Gastroesophageal sphincter (tissue), 4 donors: Measurements from ENCODE around the gene SPECC1L. TPM values are rescaled to one million over a fixed set of nuclear protein-coding genes. Genes with fewer than 3 reads are reported as not detected.

Experiments used
- ATAC-seq: fragments of 150-250 bp; one replicate; pipeline ENCODE4 v1.9.1; 2016; ENCODE audit warnings: mild to moderate bottlenecking, moderate library complexity
- H3K27ac ChIP-seq, 4 donors: fragments of 200-600 bp; sonication (generic) in 3 of 4; 1 replicate in 3 of 4; 2 replicates in 1 of 4; pipeline ENCODE4 v1.5.1; 2016 to 2019
- H3K27me3 ChIP-seq: fragments of 200-600 bp; sonication (generic); one replicate; pipeline ENCODE4 v1.5.1; 2019
- H3K36me3 ChIP-seq, 2 donors: fragments of 200-600 bp; sonication (generic); one replicate each; pipeline ENCODE4 v1.5.1; 2019; ENCODE audit warnings: control low read depth in 1 of 2
- H3K4me1 ChIP-seq, 3 donors: fragments of 200-600 bp; sonication (generic); 1 replicate in 2 of 3; 2 replicates in 1 of 3; pipeline ENCODE4 v1.5.1; 2016 to 2019; ENCODE audit warnings: control low read depth in 2 of 3
- H3K4me3 ChIP-seq, 2 donors: fragments of 200-600 bp; sonication (generic); one replicate each; pipeline ENCODE4 v1.5.1; 2019; ENCODE audit warnings: mild to moderate bottlenecking in 1 of 2, moderate library complexity in 1 of 2
- H3K9me3 ChIP-seq, 3 donors: fragments of 200-600 bp; sonication (generic); one replicate each; pipeline ENCODE4 v1.5.1; 2017 to 2019; ENCODE audit warnings: control low read depth in 2 of 3
- EP300 ChIP-seq: sonication (generic); formaldehyde crosslinking; IDR thresholded peaks from one replicate; pipeline ENCODE4 v1.6.1; 2017; ENCODE audit warnings: antibody characterized with exemption, mild to moderate bottlenecking
- POLR2A ChIP-seq, 2 donors: fragments of 450-650 bp; IDR thresholded peaks; one replicate each; pipeline ENCODE4 v1.6.1; 2017; ENCODE audit warnings: antibody characterized with exemption in 2 of 2, mild to moderate bottlenecking in 2 of 2, moderate library complexity in 1 of 2
- POLR2AphosphoS5 ChIP-seq: sonication (generic); formaldehyde crosslinking; IDR thresholded peaks from one replicate; pipeline ENCODE4 v1.6.1; 2017; ENCODE audit warnings: antibody characterized with exemption
- WGBS, 2 donors: methylation state at CpG; one replicate each; pipeline ENCODE4 v1.1.5; 2018; ENCODE audit warnings: low coverage in 1 of 2; 5-methylcytosine and 5-hydroxymethylcytosine counted together
- total RNA-seq, 4 donors: library from RNA; depleted of rRNA; stranded (reverse); fragments of >200 nt; gene quantifications; one replicate each; pipeline ENCODE4 v1.1.0, GENCODE V29; 2016
- TF ChIP-seq, protein P1 (sequence below), 4 experiments: fragments of 200-600 bp in 2 of 4; fragments of 450-650 bp in 2 of 4; sonication (generic) in 1 of 4; IDR thresholded peaks; one replicate each; pipeline ENCODE4 v1.5.1; 2017 to 2019; ENCODE audit warnings: antibody characterized with exemption in 4 of 4, mild to moderate bottlenecking in 2 of 4, moderate library complexity in 2 of 4

The SPECC1L gene
- total RNA-seq, 4 donors from 2014 or later, result 62.3 to 110 (median 92.5) TPM

DNA sequence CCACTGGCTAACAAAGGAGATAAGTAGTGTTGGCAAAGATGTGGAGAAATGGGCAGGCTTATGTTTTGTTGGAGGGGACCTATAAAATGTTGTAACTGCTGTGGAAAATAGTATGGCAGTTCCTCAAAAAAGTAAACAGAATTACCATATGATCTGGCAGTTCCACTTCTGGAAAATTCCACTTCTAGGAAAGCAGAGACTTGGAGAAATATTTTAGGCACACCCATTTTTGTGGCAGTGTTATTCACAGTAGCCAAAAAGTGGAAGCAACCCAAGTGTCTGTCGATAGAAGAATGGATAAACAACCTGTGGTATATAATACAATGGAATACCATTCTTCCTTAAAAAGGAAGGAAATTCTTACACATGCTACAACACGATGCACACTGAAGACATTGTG is 99.8 kb downstream of the SPECC1L start:
- no peak for TF ChIP-seq POLR2A (IDR thresholded peaks at IDR 0.05)
- no peak for TF ChIP-seq EP300
- TF ChIP-seq, protein P1, sequence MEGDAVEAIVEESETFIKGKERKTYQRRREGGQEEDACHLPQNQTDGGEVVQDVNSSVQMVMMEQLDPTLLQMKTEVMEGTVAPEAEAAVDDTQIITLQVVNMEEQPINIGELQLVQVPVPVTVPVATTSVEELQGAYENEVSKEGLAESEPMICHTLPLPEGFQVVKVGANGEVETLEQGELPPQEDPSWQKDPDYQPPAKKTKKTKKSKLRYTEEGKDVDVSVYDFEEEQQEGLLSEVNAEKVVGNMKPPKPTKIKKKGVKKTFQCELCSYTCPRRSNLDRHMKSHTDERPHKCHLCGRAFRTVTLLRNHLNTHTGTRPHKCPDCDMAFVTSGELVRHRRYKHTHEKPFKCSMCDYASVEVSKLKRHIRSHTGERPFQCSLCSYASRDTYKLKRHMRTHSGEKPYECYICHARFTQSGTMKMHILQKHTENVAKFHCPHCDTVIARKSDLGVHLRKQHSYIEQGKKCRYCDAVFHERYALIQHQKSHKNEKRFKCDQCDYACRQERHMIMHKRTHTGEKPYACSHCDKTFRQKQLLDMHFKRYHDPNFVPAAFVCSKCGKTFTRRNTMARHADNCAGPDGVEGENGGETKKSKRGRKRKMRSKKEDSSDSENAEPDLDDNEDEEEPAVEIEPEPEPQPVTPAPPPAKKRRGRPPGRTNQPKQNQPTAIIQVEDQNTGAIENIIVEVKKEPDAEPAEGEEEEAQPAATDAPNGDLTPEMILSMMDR (IDR thresholded peaks at IDR 0.05), result no peak
- 44 to 56% methylated on average over 2 of the region's 2 CpGs for WGBS, 2 donors
- no peaks in the 10 kb centered on the region for H3K9me3 ChIP-seq
- no peak overlapping the region for H3K27ac ChIP-seq
- no peak for ATAC-seq
- H3K27me3 ChIP-seq, result no peaks in the 10 kb centered on the region
- no peaks in the 10 kb centered on the region for H3K4me1 ChIP-seq
- H3K36me3 ChIP-seq, result peaks cover 8 to 87% of the 10 kb centered on the region in 2 donors
- no peak overlapping the region for H3K4me3 ChIP-seq

DNA sequence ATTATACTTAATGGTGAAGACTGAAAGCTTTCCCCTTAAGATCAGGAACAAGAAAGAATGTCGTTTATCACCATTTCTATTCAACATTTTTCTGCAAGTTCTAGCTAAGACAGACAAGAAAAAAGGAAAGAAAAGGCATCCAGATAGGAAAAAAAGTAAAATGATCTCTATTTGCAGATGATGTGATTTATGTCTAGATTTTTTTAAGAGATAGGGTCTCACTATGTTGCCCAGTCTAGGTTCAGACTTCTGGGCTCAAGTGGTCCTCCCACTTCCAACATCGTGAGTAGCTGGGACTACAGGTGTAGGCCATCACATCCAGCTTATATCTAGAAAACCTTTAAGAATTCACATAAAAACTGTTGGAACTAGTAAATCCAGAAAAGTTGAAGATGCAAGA is 105.4 kb downstream of the SPECC1L start:
- H3K27ac ChIP-seq, result no peak overlapping the region
- TF ChIP-seq, protein P1 (IDR thresholded peaks at IDR 0.05), result no peak
- no peak for TF ChIP-seq POLR2A (IDR thresholded peaks at IDR 0.05)
- TF ChIP-seq POLR2AphosphoS5, result no peak
- TF ChIP-seq EP300, result no peak
- no peak overlapping the region for H3K4me3 ChIP-seq
- peaks cover 0 to 85% of the 10 kb centered on the region in 2 donors for H3K36me3 ChIP-seq
- ATAC-seq, result no peak
- H3K27me3 ChIP-seq, result no peaks in the 10 kb centered on the region
- 95 to 100% methylated on average over 2 of the region's 2 CpGs for WGBS, 2 donors
- H3K9me3 ChIP-seq, result no peaks in the 10 kb centered on the region
- no peaks in the 10 kb centered on the region for H3K4me1 ChIP-seq

DNA sequence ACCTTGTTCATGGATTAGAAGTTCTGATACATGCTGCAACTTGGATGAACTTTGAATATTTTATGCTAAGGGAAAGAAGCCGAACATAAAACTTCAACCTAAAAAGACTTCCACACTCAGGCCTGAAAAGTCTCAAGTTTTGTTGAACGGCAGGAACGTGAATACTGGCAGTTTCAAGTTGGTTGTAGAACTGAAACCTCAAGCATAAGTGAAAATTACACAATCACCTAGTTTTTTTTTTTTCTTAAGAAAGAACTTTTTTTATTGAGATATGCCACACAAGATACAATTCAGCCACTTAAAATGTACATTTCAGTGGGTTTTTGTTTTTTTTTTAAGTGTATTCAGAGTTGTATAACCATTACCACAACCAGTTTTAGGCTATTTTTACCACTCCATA is 106.0 kb downstream of the SPECC1L start:
- peaks cover 0 to 82% of the 10 kb centered on the region in 2 donors for H3K36me3 ChIP-seq
- no peaks in the 10 kb centered on the region for H3K9me3 ChIP-seq
- no peak overlapping the region for H3K27ac ChIP-seq
- no peak overlapping the region for H3K4me3 ChIP-seq
- TF ChIP-seq EP300 (no peak), POLR2A (IDR thresholded peaks at IDR 0.05) (no peak), POLR2AphosphoS5 (no peak)
- TF ChIP-seq, protein P1 (IDR thresholded peaks at IDR 0.05), result no peak
- no peaks in the 10 kb centered on the region for H3K27me3 ChIP-seq
- 88 to 90% methylated on average over 3 of the region's 3 CpGs for WGBS, 2 donors
- ATAC-seq, result no peak
- no peaks in the 10 kb centered on the region for H3K4me1 ChIP-seq

DNA sequence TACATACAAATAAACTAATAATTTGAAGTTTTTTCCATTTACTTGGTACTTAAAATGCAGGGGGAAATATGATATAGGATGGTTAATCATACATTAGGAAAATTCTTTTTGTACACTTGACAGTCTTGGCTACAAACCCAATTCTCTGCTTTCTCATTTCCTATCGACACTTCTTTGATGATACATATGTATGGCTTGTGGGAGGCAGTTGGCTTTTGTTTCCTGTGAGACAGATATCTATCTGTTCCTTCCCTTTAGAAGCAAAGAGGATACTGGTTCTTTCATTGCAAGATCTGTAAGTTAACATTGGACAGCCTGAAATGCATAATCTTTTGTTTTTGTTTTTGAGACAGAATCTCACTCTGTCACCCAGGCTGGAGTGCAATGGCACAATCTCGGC is 108.9 kb downstream of the SPECC1L start:
- Histone ChIP-seq H3K27ac (no peak overlapping the region), H3K9me3 (no peaks in the 10 kb centered on the region), H3K36me3 (peaks cover 0 to 73% of the 10 kb centered on the region in 2 donors), H3K27me3 (no peaks in the 10 kb centered on the region), H3K4me3 (no peak overlapping the region), H3K4me1 (no peaks in the 10 kb centered on the region)
- TF ChIP-seq POLR2A (IDR thresholded peaks at IDR 0.05) (no peak), EP300 (no peak), POLR2AphosphoS5 (no peak)
- TF ChIP-seq, protein P1 (IDR thresholded peaks at IDR 0.05), result no peak
- no peak for ATAC-seq
- 81 to 90% methylated on average over 2 of the region's 2 CpGs for WGBS, 2 donors

DNA sequence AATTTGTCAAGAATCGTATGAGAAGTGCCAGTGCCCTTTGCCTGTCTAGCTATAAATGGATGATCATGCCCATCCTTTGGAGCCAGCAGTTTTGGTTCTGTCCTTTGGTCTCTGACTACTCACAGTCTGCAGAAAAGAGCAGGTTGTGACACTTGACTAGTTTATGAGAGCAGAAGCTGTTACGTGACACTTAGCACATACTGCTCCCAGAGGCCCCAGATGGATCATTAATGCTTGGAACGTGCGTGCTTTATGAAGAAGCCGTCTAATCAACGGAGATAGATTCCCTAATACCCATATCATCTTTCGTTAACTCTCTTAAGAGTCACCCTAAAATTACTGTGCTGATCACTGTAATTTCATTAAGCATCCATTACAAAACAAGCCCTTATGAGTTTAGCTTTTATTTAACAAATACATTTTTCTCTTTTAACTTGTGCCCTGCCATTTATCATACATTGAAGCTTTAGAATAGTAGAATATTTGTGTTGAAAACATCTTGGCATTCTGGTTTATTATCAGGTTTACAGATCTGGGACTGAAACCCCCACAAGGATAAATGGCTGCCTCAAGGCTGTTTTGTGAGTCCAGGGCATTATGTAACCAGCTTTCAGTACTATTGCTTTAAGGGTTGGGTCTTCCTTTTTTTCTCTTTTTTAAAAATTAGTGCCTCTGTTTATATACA is 109.7 kb downstream of the SPECC1L start:
- WGBS, 2 donors, result 83 to 89% methylated on average over 5 to 7 of the region's 7 CpGs
- no peak overlapping the region for H3K4me3 ChIP-seq
- no peaks in the 10 kb centered on the region for H3K4me1 ChIP-seq
- no peak overlapping the region for H3K27ac ChIP-seq
- TF ChIP-seq POLR2AphosphoS5 (no peak), POLR2A (IDR thresholded peaks at IDR 0.05) (no peak), EP300 (no peak)
- no peak for ATAC-seq
- H3K36me3 ChIP-seq, result peaks cover 0 to 68% of the 10 kb centered on the region in 2 donors
- H3K9me3 ChIP-seq, result no peaks in the 10 kb centered on the region
- no peaks in the 10 kb centered on the region for H3K27me3 ChIP-seq
